Neural progenitor cell (in vitro differentiated cells): ENCODE results near the gene ATF4. TPM values are rescaled to one million over a fixed set of nuclear protein-coding genes. Genes with fewer than 3 reads are reported as not detected.

ENCODE experiments used
- DNase-seq: peaks from one replicate; pipeline ENCODE4 v3.0.0-alpha.2; 2016; ENCODE audit warnings: low spot score
- H2AFZ ChIP-seq: fragments of 200-600 bp; sonication (generic); replicated peaks from 2 replicates; pipeline ENCODE4 v1.6.1; 2016; ENCODE audit warnings: antibody characterized with exemption
- H3F3A ChIP-seq: fragments of 200-600 bp; sonication (generic); 2 replicates; pipeline ENCODE4 v1.6.1; 2016; ENCODE audit warnings: antibody characterized with exemption, low read depth
- H3K27ac ChIP-seq: fragments of 200-600 bp; sonication (generic); 2 replicates; pipeline ENCODE4 v1.5.1; 2016; ENCODE audit warnings: mild to moderate bottlenecking
- H3K27me3 ChIP-seq: fragments of 200-600 bp; sonication (generic); 2 replicates; pipeline ENCODE4 v1.6.1; 2016; ENCODE audit warnings: mild to moderate bottlenecking, moderate library complexity
- H3K36me3 ChIP-seq: fragments of 200-600 bp; sonication (generic); 2 replicates; pipeline ENCODE4 v1.5.1; 2016
- H3K4me1 ChIP-seq: fragments of 200-600 bp; sonication (generic); 2 replicates; pipeline ENCODE4 v1.6.1; 2016; ENCODE audit warnings: mixed run types
- H3K4me2 ChIP-seq: fragments of 200-600 bp; sonication (generic); 2 replicates; pipeline ENCODE4 v1.6.1; 2016
- H3K4me3 ChIP-seq: fragments of 200-600 bp; sonication (generic); 2 replicates; pipeline ENCODE4 v1.5.1; 2016
- H3K79me2 ChIP-seq: fragments of 200-600 bp; sonication (generic); 2 replicates; pipeline ENCODE4 v1.6.1; 2016; ENCODE audit warnings: low read depth
- H3K9ac ChIP-seq: fragments of 200-600 bp; sonication (generic); 2 replicates; pipeline ENCODE4 v1.6.1; 2016
- H3K9me3 ChIP-seq: fragments of 200-600 bp; sonication (generic); 2 replicates; pipeline ENCODE4 v1.5.1; 2016; ENCODE audit warnings: low read depth
- H4K20me1 ChIP-seq: fragments of 200-600 bp; sonication (generic); 2 replicates; pipeline ENCODE4 v1.6.1; 2016; ENCODE audit warnings: low read depth
- H3K27ac Mint-ChIP-seq: 3 replicates; pipeline ENCODE4 v1.8.0; 2021; ENCODE audit warnings: mixed read lengths
- H3K27me3 Mint-ChIP-seq: 2 replicates; pipeline ENCODE4 v1.8.0; 2022; ENCODE audit warnings: low read depth, mild to moderate bottlenecking, inconsistent platforms, moderate library complexity, mixed read lengths; ENCODE audit not compliant: insufficient read depth
- H3K36me3 Mint-ChIP-seq: 3 replicates; pipeline ENCODE4 v1.8.0; 2021; ENCODE audit warnings: mixed read lengths
- H3K4me1 Mint-ChIP-seq: 3 replicates; pipeline ENCODE4 v1.8.0; 2021; ENCODE audit warnings: mixed read lengths
- H3K4me3 Mint-ChIP-seq: 3 replicates; pipeline ENCODE4 v1.8.0; 2021; ENCODE audit warnings: mild to moderate bottlenecking, moderate library complexity, mixed read lengths
- H3K9me3 Mint-ChIP-seq: 3 replicates; pipeline ENCODE4 v1.8.0; 2020; ENCODE audit warnings: mixed read lengths
- CTCF ChIP-seq: fragments of 200-600 bp; sonication (generic); IDR thresholded peaks from 2 replicates; pipeline ENCODE4 v1.5.1; 2017; ENCODE audit warnings: antibody characterized with exemption, mild to moderate bottlenecking
- EZH2 ChIP-seq: fragments of 200-600 bp; sonication (generic); IDR thresholded peaks from 2 replicates; pipeline ENCODE4 v1.6.1; 2017; ENCODE audit warnings: antibody characterized with exemption, mild to moderate bottlenecking, moderate library complexity
- EZH2phosphoT487 ChIP-seq: fragments of 200-600 bp; sonication (generic); IDR thresholded peaks from 2 replicates; pipeline ENCODE4 v1.6.1; 2017; ENCODE audit warnings: antibody characterized with exemption
- total RNA-seq: library from RNA; depleted of rRNA; stranded (reverse); fragments of >200 nt; gene quantifications from 2 replicates; pipeline ENCODE4 v1.2.3, GENCODE V29; 2015; ENCODE audit warnings: low replicate concordance

Gene ATF4
- total RNA-seq, 1 donor from 2014 or later: 189 TPM

DNA sequence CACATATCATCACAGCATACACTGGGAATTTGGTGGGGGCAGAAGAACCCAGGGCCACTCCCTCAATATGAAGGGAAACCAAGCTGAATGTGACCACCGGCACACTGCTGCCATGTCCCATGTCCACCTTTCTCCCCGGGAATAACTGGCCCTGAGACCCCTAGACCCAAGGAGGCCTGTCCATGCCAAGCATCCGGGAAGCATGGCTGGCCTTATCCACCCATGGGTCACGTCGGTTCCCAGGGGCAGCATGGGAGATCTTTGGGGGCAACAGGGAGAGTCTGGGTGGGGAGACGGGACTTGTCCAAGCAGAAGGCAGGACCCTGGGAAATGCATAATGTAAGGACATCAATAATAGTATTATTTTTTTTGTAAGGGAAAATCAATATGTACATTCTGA lies 28.7 kb upstream of the ATF4 start:
- Histone ChIP-seq H3K79me2 (no peaks in the 10 kb centered on the region), H3K27me3 (peaks cover 6% of the 10 kb centered on the region), H3K36me3 (no peaks in the 10 kb centered on the region), H2AFZ (no peak overlapping the region), H3F3A (peaks cover 13% of the 10 kb centered on the region), H3K9me3 (no peaks in the 10 kb centered on the region), H3K9ac (no peak overlapping the region), H3K27ac (no peak overlapping the region), H3K4me1 (peaks cover 4% of the 10 kb centered on the region), H3K4me3 (no peak overlapping the region), H4K20me1 (peaks cover 5% of the 10 kb centered on the region), H3K4me2 (no peak overlapping the region)
- DNase-seq: no peak
- H3K9me3 Mint-ChIP-seq: no peaks in the 10 kb centered on the region
- no peak overlapping the region for H3K4me3 Mint-ChIP-seq
- H3K4me1 Mint-ChIP-seq: peaks cover 13% of the 10 kb centered on the region
- no peak for TF ChIP-seq EZH2
- TF ChIP-seq EZH2phosphoT487: no peak
- no peak for TF ChIP-seq CTCF
- peaks cover 9% of the 10 kb centered on the region for H3K27me3 Mint-ChIP-seq
- peaks cover 4% of the 10 kb centered on the region for H3K36me3 Mint-ChIP-seq
- no peak overlapping the region for H3K27ac Mint-ChIP-seq

DNA sequence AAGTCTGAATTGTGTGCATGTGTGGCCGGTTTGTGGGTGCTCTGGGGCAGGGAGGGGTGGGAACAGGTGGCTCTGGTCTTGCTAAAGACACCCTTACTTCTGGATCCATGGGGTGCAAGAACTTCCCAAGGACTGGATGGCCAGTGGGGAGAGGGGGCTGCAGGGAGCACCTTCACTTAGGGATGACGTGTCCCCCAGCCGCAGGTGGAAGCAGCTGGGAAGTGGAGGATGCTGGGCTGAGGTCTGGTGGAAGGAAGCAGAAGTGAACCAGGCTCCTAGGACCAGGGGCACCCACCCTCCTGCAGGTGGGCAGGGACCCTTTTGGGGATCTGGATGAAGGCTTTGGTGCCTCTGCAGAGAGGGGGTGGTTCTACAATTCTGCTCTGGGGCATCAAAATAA lies 28.2 kb upstream of the ATF4 start:
- no peak overlapping the region for H3K4me2 ChIP-seq
- H3K27ac ChIP-seq: no peak overlapping the region
- no peak overlapping the region for H3K9ac ChIP-seq
- H3K4me3 ChIP-seq: no peak overlapping the region
- H2AFZ ChIP-seq: no peak overlapping the region
- no peaks in the 10 kb centered on the region for H3K9me3 ChIP-seq
- Mint-ChIP-seq H3K9me3 (no peaks in the 10 kb centered on the region), H3K27me3 (peaks cover 10% of the 10 kb centered on the region), H3K4me1 (peaks cover 14% of the 10 kb centered on the region), H3K36me3 (peaks cover 4% of the 10 kb centered on the region), H3K4me3 (no peak overlapping the region), H3K27ac (no peak overlapping the region)
- no peaks in the 10 kb centered on the region for H3K79me2 ChIP-seq
- H3F3A ChIP-seq: peaks cover 15% of the 10 kb centered on the region
- TF ChIP-seq CTCF: no peak
- TF ChIP-seq EZH2: no peak
- TF ChIP-seq EZH2phosphoT487: no peak
- peaks cover 11% of the 10 kb centered on the region for H3K27me3 ChIP-seq
- no peaks in the 10 kb centered on the region for H3K36me3 ChIP-seq
- peaks cover 4% of the 10 kb centered on the region for H3K4me1 ChIP-seq
- H4K20me1 ChIP-seq: peaks cover 5% of the 10 kb centered on the region
- no peak for DNase-seq

DNA sequence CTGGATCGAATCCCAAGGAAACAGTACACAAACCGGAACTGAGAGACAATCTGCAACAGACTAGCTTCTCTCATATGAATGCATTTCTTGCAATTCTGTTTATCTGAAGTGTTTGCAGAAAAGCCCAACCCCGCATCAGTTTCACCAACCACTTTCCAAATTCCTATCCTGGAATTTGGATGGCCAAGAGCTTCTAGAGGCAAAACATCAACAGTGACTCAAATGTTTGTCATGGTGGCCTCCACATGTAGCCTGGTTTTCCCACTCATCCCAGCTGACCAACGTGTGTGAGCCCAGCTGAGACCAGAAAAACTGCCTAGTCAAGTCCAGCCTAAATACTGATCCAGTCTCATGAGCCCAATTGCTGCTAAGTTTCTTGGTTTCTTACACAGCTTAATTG lies 26.6 kb upstream of the ATF4 start:
- no peak overlapping the region for H3K4me3 Mint-ChIP-seq
- Histone ChIP-seq H3F3A (peaks cover 15% of the 10 kb centered on the region), H3K4me2 (no peak overlapping the region), H3K36me3 (no peaks in the 10 kb centered on the region), H3K27me3 (peaks cover 18% of the 10 kb centered on the region), H3K27ac (no peak overlapping the region), H3K4me1 (peaks cover 12% of the 10 kb centered on the region), H4K20me1 (peaks cover 5% of the 10 kb centered on the region), H3K9ac (no peak overlapping the region), H3K79me2 (no peaks in the 10 kb centered on the region), H3K4me3 (no peak overlapping the region), H3K9me3 (no peaks in the 10 kb centered on the region), H2AFZ (no peak overlapping the region)
- peaks cover 25% of the 10 kb centered on the region for H3K4me1 Mint-ChIP-seq
- no peak overlapping the region for H3K27ac Mint-ChIP-seq
- peaks cover 12% of the 10 kb centered on the region for H3K27me3 Mint-ChIP-seq
- H3K9me3 Mint-ChIP-seq: no peaks in the 10 kb centered on the region
- TF ChIP-seq EZH2 (no peak), EZH2phosphoT487 (no peak)
- peaks cover 2% of the 10 kb centered on the region for H3K36me3 Mint-ChIP-seq
- no peak for DNase-seq

DNA sequence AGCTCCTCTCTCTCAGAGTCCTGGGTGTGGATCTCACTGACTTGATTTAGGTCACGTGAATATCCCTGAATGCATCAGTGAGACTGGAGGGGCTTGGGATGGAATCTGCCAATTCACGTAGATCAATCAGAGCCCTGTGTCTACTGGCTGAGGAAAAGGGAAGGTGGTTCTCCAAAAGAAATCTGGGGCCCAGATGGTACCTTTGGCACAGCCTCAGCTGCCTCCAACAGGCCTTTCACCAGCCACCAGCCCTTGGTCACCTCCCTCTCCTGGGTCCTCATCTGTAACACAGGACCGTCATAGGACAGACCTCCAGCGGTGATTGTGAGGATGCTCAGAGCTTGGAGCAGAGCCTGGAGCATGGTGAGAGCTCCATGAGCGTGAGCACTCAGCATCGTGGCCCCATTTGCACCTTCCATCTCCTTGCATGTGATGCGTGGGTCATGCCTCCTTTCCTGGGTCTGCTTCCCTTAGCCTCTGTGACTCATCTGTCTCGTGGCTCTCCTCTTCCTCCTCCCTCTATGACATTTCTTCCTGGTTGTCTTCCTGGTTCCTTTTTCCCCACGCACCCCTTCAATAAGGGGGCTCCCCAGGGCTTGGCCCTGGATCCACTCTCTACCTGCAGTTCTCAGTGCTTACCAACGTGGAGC lies 25.8 kb upstream of the ATF4 start:
- no peaks in the 10 kb centered on the region for H3K9me3 ChIP-seq
- Mint-ChIP-seq H3K9me3 (no peaks in the 10 kb centered on the region), H3K27ac (no peak overlapping the region), H3K4me3 (no peak overlapping the region), H3K27me3 (peaks cover 13% of the 10 kb centered on the region), H3K4me1 (peaks cover 31% of the 10 kb centered on the region), H3K36me3 (peaks cover 2% of the 10 kb centered on the region)
- H3F3A ChIP-seq: peaks cover 15% of the 10 kb centered on the region
- no peak overlapping the region for H3K4me3 ChIP-seq
- no peak overlapping the region for H3K9ac ChIP-seq
- no peak overlapping the region for H3K4me2 ChIP-seq
- H3K79me2 ChIP-seq: no peaks in the 10 kb centered on the region
- TF ChIP-seq EZH2 (no peak), EZH2phosphoT487 (no peak), CTCF (no peak)
- no peak overlapping the region for H2AFZ ChIP-seq
- no peak for DNase-seq
- H3K36me3 ChIP-seq: no peaks in the 10 kb centered on the region
- peaks cover 4% of the 10 kb centered on the region for H4K20me1 ChIP-seq
- H3K4me1 ChIP-seq: peaks cover 14% of the 10 kb centered on the region
- H3K27me3 ChIP-seq: peaks cover 18% of the 10 kb centered on the region
- no peak overlapping the region for H3K27ac ChIP-seq
